ENCODE measurements around the gene ARAP3. TPM values are rescaled to one million over a fixed set of nuclear protein-coding genes. Genes with fewer than 3 reads are reported as not detected.

The ARAP3 gene
- polyA plus RNA-seq, 1 experiment = 3.5 TPM

DNA sequence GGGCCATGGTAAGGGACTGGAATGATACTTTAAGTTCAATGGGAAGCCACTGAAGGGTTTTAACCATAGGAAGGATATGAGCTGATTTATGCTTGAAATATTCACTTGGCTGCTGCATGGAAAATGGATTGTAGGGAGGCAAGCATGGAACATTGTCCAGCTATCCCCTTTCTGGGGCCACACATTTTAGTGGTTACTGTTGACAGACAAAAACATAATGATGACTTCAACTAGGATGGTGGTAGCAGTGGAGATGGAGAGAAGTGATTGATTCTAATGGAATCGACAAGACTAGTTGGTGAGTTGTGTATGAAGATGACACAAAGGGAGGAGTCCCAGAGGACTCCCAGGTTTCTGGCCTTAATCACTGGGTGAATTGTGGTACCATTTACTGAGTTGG is 24.6 kb downstream of the ARAP3 start:
- Histone ChIP-seq H3K27ac (ENCODE audit: low read depth, low read length) (no peak overlapping the region), H3K4me3 (ENCODE audit: low read depth, low read length) (no peak overlapping the region), H3K9me3 (ENCODE audit: control insufficient read depth, insufficient read depth, low read length) (peaks cover 7% of the 10 kb centered on the region; the same call in 1 of the 2 replicates), H3K27me3 (ENCODE audit: control insufficient read depth, insufficient read depth, low read length) (no peaks in the 10 kb centered on the region)
- TF ChIP-seq, protein P1, sequence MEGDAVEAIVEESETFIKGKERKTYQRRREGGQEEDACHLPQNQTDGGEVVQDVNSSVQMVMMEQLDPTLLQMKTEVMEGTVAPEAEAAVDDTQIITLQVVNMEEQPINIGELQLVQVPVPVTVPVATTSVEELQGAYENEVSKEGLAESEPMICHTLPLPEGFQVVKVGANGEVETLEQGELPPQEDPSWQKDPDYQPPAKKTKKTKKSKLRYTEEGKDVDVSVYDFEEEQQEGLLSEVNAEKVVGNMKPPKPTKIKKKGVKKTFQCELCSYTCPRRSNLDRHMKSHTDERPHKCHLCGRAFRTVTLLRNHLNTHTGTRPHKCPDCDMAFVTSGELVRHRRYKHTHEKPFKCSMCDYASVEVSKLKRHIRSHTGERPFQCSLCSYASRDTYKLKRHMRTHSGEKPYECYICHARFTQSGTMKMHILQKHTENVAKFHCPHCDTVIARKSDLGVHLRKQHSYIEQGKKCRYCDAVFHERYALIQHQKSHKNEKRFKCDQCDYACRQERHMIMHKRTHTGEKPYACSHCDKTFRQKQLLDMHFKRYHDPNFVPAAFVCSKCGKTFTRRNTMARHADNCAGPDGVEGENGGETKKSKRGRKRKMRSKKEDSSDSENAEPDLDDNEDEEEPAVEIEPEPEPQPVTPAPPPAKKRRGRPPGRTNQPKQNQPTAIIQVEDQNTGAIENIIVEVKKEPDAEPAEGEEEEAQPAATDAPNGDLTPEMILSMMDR (IDR thresholded peaks at IDR 0.05; ENCODE audit: low read depth, low read length) = no peak
- no peak for DNase-seq (ENCODE audit: low read depth, low spot score)
- ChIA-PET POLR2A (interaction anchor here (0.8 kb wide), 1 partner anchor 21 kb away, joined by 3 read pairs; the partner anchor contains the start of genes HDAC3 and RELL2), CTCF (interaction anchor here (0.6 to 1.8 kb wide), 5 partner anchors 33 to 303 kb away, joined by 3 to 8 read pairs (median 3); partner anchors contain the start of gene DIAPH1)

DNA sequence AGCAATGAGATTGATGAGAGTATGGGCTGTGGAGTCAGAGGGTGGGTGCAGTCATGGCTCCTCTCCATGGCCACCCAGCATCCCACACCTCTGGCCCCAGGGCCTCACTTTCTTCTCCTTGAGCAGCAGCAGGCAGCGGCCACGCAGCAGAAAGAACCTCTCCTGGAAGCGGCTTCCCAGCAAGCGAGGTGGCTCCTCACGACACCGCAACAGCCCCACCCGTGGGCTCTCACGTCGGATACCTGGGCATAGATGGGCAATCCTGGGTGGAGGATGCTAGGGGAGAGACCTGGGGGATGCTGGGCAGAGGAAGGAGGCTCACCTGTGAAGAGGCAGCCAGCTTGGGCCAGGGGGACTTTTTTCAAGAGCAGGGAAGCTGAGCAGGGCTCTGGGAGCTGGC is 25.6 kb downstream of the ARAP3 start:
- peaks cover 7% of the 10 kb centered on the region; the same call in 1 of the 2 replicates for H3K9me3 ChIP-seq (ENCODE audit: control insufficient read depth, insufficient read depth, low read length)
- TF ChIP-seq, protein P1 (IDR thresholded peaks at IDR 0.05; ENCODE audit: low read depth, low read length) = no peak
- no peak overlapping the region for H3K27ac ChIP-seq (ENCODE audit: low read depth, low read length)
- ChIA-PET CTCF (interaction anchor here (1.8 kb wide), 1 partner anchor 35 kb away, joined by 8 read pairs; no protein-coding TSS in a partner anchor), POLR2A (no interaction called here)
- H3K4me3 ChIP-seq (ENCODE audit: low read depth, low read length) = no peak overlapping the region
- no peaks in the 10 kb centered on the region for H3K27me3 ChIP-seq (ENCODE audit: control insufficient read depth, insufficient read depth, low read length)
- no peak for DNase-seq (ENCODE audit: low read depth, low spot score)

DNA sequence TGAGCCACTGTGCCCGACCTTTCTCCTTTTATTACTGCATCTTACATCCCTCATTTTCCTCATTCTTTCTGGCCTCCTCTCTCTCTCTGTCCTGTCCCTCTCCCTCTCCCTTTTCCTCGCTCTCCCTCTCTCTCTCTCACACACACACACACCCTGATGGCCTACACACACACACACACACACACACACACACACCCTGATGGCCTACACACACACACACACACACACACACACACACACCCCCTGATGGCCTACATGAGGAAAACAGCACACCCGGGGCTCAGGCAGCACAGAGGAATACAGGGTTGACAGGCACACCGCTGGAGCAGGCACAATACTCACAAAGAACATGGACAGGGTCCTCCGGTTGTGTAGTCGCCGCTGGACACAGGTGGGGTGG is 27.0 kb downstream of the ARAP3 start:
- H3K27me3 ChIP-seq (ENCODE audit: control insufficient read depth, insufficient read depth, low read length) = no peaks in the 10 kb centered on the region
- peaks cover 7% of the 10 kb centered on the region; the same call in 1 of the 2 replicates for H3K9me3 ChIP-seq (ENCODE audit: control insufficient read depth, insufficient read depth, low read length)
- TF ChIP-seq, protein P1 (IDR thresholded peaks at IDR 0.05; ENCODE audit: low read depth, low read length) = no peak
- ChIA-PET CTCF (no interaction called here), POLR2A (interaction anchor here (1.8 kb wide), 1 partner anchor 18 kb away, joined by 12 read pairs; the partner anchor contains the start of genes HDAC3 and RELL2)
- no peak overlapping the region for H3K27ac ChIP-seq (ENCODE audit: low read depth, low read length)
- no peak for DNase-seq (ENCODE audit: low read depth, low spot score)
- H3K4me3 ChIP-seq (ENCODE audit: low read depth, low read length) = no peak overlapping the region

DNA sequence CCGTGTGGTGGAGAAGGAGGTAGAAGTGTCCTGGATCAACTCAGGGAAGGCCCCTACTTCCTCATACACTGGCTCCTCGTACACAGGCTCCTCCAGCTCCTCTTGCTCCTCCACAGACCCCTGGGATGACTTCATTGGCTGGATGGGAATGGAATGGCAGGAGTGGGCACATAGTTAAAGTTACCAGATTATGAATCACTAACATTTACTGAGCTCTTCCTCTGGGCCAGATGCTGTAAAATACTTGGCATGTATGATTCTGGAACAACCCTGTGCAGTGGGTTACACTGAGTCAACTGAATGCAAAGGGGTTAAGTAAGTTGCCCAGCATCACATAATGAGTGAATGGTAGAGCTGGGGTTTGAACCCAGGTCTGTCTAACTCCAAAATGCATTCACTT is 27.7 kb downstream of the ARAP3 start:
- ChIA-PET CTCF (interaction anchor here (0.9 to 2.3 kb wide), 5 partner anchors 11 to 62 kb away, joined by 5 to 10 read pairs (median 5); partner anchors contain the start of gene DIAPH1), POLR2A (interaction anchor here (1.8 kb wide), 1 partner anchor 17 kb away, joined by 12 read pairs; the partner anchor contains the start of genes HDAC3 and RELL2)
- no peaks in the 10 kb centered on the region for H3K27me3 ChIP-seq (ENCODE audit: control insufficient read depth, insufficient read depth, low read length)

DNA sequence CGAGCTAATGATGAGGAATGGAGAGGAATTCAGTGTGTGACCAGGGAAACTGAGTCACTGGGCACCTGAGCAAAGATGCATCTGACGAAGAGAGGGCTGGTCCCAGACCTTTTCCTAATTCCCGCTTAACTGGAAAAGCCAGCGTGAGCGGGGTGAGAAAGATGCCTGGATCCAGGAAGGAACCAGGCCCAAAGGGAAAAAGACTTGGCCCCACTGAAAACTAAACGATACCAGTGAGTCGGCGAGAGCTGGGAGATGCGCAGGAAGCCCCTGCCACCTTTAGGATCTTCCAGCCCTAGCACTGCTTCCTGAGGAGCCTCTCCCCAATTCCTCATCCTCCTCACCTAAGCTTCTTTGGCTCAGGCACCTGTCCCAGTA is 30.3 kb downstream of the ARAP3 start:
- DNase-seq (ENCODE audit: low read depth, low spot score) = no peak
- ChIA-PET CTCF (interaction anchor here (0.8 to 2.0 kb wide), 7 partner anchors 13 to 88 kb away, joined by 3 to 15 read pairs (median 4); partner anchors contain the start of gene DIAPH1), POLR2A (interaction anchor here (1.9 kb wide), 1 partner anchor 15 kb away, joined by 14 read pairs; the partner anchor contains the start of genes HDAC3 and RELL2)
- Histone ChIP-seq H3K9me3 (ENCODE audit: control insufficient read depth, insufficient read depth, low read length) (no peaks in the 10 kb centered on the region), H3K4me3 (ENCODE audit: low read depth, low read length) (peak overlapping the region; percentile 85), H3K27ac (ENCODE audit: low read depth, low read length) (no peak overlapping the region), H3K27me3 (ENCODE audit: control insufficient read depth, insufficient read depth, low read length) (no peaks in the 10 kb centered on the region)
- TF ChIP-seq, protein P1 (IDR thresholded peaks at IDR 0.05; ENCODE audit: low read depth, low read length) = no peak

More for the DNA sequence above, 27.7 kb downstream of the ARAP3 start:
- peak; percentile 65 for DNase-seq (ENCODE audit: low read depth, low spot score)
- Histone ChIP-seq H3K9me3 (ENCODE audit: control insufficient read depth, insufficient read depth, low read length) (0 out of 2 replicates have a peak, but pooled peaks cover 2% of the 10 kb centered on the region), H3K4me3 (ENCODE audit: low read depth, low read length) (no peak overlapping the region), H3K27ac (ENCODE audit: low read depth, low read length) (peak overlapping the region; percentile 92)
- TF ChIP-seq, protein P1 (IDR thresholded peaks at IDR 0.05; ENCODE audit: low read depth, low read length) = no peak
